Stimulated activated CD4-positive, alpha-beta T cell treated with anti-CD3 and anti-CD28 coated beads, Interleukin-2, amount 100 ng/mL, for 48 hours (primary cell): ENCODE results near the gene GPI.
"Not testable (repeated sequence)": the region's sequence is repeated elsewhere in the genome, so short reads cannot be mapped to it uniquely, and the experiment has no call there.

ENCODE experiments used
- DNase-seq, 2 donors: peaks; one replicate each; pipeline ENCODE4 v3.0.0-alpha.2; 2020

Gene GPI

DNA sequence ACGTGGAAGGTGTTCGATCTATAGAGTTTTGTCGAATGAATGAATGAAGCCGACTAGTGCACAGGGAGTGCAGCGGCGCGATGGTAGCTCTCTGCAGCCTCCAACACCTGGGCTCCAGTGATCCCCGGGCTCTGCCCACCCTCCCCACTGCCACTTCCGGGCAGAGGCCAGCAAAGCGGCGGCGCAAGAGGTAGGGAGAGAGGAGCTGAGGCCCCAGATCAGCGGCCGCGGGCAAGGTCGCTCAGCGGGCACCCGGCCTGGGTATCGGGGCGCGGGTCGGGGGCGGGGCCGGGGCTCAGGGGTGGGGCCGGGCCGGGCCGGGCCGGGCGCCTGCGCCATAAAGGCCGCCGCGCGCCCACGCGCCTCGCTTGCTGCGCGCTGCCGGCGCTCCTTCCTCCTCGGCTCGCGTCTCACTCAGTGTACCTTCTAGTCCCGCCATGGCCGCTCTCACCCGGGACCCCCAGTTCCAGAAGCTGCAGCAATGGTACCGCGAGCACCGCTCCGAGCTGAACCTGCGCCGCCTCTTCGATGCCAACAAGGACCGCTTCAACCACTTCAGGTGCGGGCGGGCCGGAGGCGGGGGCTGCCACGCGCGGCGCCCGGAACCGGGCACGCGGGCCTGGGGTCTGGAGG lies at the start of gene GPI:
Gene GPI (plus strand): TSS at position 367 of the 633 bp plus-strand sequence. CDS start 71 bp downstream, at position 438.
- DNase-seq = peak; percentile 61 to 74

DNA sequence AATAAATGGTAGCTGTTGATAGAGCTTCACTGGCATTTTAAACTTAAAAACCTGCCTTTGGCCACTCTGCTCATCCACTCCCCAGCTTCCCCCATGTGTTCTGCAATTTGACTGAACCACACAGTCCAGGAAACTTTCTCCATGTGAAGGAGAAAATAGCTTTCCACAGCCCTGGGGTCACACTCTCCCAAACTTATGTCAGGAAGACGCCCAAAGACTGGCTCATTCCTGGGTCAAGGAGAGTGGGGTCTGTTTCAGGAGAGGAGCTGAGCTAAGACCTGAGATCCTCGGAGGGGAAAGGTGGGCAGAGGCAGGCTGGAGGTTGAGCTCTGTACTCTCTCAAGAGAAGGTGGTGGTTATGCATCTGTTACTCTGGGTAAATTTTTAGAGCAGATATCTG lies 48.7 kb upstream of the GPI start:
- no peak for DNase-seq

DNA sequence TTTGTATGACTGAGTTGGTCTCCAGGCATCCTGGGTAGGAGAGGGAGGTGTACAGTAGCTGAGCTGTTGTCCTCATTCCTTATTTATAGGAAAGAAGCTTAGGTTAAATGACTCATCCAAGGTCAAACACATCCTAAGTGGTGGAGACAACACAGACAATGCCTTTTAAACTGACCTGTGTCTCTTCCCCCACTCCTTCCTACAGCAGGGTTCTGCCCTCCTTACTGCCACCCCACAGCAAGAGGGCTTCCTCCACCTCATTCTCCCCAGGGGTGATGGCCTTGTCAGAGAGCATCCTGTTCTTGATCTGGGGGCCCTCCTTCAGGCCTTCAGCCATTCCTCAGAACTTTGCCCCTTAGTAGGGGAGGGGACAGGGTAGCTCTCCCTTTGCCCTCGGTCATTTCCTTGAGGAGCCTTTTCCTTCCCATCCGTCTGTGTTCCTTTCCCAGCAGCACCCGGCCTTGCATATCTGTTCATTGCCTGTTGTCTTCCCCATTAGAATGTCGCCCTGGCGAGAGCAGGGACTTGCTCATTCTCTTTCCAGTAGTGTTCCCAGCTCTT lies 48.2 kb upstream of the GPI start:
- no peak for DNase-seq

DNA sequence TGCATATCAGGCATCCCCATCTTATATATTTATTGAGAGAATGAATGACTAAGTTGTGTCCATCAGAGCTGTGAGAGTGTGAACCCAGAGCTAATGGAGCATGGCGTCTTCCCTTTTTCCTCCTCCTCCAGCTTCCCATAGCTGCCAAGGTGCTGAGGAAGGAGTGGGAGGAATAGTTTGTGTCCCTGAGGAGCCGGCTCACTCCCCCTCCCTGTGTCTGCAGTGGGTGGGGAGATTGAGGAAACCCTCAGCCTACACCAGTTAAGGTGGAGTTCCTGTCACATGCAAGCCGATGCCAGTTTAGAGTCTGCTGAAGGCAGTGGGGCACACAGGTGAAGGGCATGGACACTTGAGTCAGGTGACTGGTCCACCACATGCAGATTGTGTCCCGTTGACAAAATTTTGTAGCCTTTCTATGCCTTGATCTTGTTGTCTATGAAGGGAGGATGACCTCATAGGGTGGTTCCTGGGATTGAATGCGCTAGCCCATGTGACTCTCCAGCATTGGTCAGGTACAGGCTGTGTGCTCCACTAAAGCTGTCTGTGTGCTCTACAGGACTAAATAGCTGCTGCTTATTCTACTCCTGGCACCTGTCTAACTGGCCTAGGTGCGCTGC lies 47.6 kb upstream of the GPI start:
- no peak for DNase-seq

DNA sequence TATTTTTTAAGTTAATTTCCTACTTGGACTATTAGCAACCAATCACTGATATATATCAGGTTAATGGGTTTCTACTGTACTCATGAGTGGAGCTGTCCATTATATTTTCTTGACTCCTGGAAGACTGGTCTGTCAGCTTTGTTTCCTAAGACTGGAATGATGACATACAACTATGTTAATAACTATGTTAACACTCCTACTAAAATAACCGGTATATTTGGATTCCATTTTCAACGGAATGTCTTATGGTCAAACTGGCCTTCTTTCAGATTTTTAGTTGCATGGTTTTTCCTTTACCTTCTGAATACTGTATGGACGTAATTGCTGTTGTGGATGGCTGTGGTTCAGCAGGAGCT lies 45.8 kb upstream of the GPI start:
- no peak for DNase-seq

DNA sequence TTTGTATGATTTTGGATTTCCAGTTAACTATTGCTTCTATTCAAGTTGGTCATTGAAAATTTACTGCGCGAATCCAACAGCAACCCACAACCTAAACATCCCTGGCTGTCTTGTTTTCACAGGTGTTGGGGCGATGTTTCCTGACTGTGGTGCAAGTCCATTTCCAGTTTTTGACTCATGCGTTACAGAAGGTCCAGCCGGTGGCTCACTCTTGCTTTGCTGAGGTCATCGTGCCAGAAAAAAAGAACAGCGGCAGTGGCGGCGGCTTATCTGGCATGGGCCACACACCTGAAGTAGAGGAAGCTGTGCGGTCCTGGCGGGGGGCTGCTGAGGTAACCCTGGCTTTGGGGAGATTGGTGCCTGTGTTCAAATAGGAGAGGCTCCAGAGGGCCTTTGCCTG lies 45.2 kb upstream of the GPI start:
- no peak for DNase-seq

DNA sequence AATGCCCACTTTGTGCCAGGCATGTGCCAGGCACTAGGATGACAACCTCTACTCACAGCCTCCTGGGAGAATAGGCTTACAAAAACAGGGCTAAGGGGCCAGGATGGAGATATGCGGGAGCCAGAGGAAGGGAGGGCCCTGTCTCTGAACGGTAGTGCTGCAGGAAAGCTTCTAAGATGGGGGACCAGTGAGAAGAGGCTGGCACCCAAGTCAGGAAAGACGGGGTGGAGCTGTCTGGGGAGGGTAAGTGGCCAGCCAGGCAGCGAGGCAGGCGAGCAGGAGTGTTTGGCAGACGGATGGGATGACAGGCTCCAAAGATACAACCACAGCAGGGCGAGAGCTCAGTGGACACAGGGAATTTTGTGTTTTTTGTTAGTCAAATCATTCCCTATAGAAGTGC lies 44.7 kb upstream of the GPI start:
- no peak for DNase-seq

DNA sequence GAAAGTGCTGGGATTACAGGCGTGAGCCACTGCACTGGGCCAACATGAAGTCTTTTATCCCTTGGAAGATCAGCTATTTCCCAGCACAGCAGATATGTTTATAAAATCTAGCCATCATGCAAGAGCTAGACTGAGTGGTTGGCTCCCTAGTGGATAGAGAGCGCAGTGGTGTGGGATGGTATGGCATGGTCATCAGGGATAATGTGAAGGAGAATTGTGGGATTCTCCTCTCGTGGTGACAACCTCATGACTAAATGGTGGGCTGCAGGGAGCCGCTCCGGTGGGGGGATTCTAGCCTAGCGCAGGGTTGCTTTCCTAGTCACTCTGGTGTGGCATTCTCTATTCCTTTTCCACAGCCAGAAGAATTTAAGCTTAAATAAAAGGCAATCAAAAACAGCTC lies 43.3 kb upstream of the GPI start:
- DNase-seq = no peak

DNA sequence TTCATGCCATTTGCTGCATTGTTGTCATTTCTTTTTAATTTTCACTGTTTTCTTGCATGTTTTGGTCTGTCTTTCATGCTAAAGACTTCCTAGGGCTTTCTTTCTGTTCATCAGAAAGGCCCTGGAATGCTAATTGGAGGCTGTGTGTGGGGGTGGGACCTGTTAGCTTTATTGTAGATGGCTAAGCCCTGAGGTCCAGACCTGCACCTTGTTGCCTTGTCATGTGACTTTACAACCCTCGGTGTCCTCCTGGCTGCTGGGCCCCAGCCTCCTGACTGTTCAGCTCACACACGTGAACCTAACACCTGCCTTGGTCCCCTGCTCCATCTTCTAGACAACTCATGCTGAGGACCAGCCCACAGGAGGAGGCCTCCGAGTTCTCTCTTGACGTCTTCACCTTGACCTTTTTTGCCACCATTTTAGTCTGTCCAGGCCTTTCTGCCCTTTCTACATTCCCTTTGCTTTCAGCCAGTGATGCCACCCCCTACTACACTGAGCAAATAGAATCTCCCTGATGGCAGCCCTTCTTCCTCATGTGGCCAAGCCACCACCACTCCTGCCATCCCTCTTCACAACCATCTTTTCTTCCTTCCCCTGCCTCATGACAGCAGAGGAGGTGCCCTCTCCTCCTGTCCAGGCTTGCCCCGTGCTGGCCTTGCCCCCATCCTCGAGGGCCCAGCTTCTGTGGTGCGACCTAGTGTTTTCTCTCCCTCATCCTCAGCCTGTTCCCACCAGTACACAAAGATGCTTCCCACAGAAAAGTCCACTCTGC lies 41.4 kb upstream of the GPI start:
- no peak for DNase-seq

DNA sequence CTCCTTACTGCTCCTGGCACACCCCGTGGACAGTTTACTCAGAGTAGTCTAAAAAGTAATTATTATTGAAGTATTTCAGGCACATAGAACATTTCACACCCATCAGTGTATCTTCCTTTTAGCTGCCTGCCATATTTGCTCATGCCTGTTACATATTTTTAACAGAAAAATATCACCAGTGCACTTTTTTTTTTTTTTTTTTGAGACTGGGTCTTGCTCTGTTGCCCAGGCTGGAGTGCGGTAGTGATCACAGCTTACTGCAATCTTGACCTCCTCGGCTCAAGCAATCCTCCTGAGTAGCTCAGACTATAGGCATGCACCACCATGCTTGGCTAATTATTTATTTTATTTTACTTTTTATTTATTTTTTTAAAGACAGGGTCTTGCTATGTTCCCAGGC lies 40.7 kb upstream of the GPI start:
- no peak for DNase-seq

DNA sequence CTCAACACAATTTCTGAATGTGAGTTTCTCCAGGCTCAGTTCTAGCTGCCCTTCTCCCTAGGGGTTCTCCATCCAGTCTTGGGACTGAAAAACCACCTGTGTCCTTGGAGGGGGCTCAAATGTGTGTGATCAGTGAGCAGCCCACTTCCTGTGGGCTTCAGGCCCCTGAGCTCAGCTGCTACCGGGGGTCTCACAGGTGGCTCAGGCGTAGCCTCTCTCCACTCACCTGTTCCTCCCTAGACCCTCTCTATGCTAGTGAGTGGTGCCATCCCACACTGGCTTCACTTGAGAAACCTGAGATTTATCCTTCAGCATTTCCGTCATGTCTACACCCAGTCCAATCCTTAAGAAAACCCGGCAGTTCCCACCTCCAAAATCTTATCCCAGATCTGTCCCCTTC lies 39.8 kb upstream of the GPI start:
- DNase-seq = no peak

DNA sequence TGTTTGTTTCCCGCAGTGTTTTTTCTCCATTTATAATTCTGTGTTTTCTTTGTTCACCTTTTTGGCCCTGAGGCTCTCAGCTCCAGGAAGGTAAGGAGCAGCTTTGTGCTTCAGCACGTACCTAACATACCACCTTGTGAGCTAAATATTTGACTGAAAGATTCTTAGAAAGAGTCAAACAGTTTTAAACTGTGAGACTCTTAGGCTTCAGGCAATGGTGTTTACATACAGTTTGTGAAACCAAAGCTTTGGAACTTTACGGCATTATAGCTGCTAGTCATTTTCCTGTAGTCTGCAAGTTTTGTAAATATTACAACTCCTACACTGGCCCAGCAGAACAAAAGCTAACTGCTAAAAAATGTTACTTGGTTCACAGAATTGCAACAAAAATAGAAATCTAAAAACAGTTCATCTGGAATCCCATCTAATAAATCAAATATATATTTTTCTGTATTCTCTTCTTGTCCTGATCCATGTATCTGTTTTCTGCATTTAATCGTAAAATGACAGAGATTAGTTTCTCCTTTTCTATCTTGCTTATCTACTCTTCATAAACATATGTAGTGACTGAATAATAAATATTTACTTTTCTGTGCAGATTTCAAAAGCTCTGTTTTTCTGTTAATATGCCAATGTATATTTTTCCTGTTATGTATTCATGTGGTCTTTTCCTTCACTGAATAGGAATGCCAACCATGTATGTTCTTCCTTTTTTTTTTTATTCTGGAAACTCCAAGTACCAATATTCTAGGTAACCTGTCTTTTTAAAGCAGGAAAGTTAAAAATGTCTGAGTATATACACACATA lies 38.8 kb upstream of the GPI start:
- no peak for DNase-seq

DNA sequence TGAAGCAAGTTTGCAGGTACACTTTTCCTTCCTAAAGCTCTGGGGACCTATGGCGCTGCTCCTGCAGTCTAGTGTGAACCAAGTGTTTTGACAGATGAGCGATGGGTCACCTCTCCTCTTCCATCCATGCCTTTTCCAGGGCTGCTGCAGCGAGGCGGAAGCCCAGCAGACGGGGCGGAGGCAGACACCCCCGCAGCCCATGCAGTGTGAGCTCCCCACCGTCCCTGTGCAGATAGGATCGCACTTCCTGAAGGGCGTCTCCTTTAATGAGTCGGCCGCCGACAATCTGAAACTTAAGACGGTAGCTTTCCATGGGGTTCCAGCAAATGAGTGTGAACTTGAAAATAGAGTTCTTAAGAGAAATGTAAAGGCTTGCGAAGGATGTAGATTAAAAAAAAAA lies 37.1 kb upstream of the GPI start:
- DNase-seq = no peak

DNA sequence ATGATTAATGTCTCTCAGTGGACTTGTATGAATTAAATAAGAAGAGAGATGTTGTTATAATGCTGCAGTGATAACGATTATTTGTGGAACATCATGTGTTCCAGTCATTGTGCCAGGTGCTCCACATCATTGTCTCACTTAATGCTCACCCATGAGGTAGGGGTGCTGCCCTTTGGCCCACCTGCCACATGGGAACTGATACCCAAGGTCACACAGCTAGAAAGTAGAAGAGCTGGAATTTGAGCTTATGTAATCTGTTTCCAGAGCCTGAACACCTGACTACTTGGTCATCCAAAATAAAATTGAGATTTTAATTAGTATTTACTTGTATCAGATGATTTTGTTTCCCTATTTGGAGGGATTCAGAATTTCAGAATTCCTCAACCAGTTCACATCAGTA lies 36.0 kb upstream of the GPI start:
- no peak for DNase-seq

DNA sequence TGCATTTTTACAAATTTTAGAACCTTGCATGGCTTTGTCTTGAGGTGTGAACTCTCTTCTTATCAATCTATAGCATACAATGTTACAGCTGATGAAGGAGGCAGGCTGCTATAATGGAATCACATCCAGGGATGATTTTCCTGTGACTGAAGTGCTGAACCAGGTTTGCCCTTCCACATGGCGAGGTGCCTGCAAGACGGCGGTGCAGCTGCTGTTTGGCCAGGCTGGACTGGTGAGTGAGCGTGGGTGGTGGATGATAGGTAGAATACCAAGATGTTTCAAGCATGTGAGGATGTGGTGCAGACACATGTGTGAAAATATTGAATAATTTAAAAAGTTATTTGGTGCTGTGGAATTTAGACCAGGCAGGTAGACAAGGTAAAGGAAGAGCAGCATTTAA lies 34.9 kb upstream of the GPI start:
- DNase-seq = no peak

DNA sequence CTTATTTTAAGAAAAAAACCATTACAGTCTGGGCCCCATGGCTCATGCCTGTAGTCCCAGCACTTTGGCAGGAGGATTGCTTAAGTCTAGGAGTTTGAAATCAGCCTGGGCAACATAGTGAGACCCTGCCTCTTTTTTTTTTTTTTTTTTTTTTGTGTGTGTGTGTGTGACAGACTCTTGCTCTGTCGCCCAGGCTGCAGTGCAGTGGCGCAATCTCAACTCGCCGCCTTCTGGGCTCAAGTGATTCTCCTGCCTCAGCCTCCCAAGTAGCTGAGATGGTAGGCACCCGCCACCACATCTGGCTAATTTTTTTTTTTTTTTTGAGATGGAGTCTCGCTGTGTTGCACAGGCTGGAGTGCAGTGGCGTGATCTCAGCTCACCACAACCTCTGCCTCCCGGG lies 34.4 kb upstream of the GPI start:
- not testable (repeated sequence) for DNase-seq

DNA sequence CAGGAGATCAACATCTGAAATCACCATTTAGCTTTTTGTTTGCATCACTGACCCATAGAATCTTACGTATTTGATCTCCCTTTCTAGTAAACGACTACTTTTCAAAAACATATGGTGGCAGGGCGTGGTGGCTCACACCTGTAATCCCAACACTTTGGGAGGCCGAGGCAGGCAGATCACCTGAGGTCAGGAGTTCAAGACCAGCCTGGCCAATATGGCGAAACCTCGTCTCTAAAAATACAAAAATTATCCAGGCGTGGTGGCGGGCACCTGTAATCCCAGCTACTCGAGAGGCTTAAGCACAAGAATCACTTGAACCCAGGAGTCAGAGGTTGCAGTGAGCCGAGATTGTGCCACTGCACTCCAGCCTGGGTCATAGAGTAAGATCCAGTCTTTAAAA lies 33.4 kb upstream of the GPI start:
- not testable (repeated sequence) for DNase-seq

DNA sequence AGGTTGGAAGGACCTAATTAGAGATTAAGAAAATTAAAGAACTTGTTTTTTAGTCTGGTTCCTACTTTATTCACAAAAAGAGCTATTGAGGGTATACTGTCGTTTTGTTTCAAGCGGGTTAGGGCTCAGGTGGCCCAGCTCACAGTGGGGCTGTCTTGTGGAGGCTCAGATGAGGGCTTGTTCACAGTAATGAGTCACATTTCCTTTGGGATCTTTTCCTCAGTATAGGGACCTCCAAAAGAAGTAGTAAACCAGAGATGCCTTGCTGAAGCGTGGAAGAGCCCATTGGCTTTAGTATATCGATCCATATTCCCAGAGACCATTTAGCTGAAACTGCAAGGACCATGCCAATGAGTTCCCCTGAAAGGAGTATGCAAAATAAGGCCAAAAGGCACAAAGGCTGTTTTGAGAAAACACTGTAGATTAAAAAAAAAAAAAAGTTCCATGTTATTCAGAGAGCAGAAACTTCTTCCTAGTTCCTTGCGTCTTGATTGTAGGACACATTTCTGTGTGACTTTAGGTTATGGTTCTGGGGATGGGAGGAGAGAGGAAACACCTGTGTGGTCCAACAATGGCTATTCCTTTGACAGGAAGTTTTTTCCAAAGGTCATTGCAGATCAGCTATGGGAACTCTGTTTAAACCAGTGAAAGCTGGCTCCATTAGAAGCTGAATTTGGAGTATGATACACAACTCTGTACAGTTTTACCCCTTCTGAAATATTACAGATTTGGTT lies 32.8 kb upstream of the GPI start:
- DNase-seq = no peak

DNA sequence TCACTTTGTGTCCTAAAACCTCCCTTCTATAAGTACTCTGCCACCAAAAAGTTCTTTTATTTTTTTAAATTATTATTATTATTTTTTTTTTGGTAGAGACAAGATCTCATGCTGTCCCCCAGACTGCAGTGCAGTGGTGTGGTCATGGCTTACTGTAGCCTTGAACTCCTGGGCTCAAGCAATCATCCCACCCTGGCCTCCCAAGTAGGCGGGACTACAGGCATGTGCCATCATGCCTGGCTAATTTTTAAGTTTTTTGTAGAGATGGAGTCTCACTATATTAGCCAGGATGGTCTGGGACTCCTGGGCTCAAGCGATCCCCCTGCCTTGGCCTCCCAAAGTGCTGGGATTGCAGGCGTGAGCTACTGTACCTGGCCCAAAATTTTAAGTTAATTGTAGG lies 29.1 kb upstream of the GPI start:
- DNase-seq = no peak

DNA sequence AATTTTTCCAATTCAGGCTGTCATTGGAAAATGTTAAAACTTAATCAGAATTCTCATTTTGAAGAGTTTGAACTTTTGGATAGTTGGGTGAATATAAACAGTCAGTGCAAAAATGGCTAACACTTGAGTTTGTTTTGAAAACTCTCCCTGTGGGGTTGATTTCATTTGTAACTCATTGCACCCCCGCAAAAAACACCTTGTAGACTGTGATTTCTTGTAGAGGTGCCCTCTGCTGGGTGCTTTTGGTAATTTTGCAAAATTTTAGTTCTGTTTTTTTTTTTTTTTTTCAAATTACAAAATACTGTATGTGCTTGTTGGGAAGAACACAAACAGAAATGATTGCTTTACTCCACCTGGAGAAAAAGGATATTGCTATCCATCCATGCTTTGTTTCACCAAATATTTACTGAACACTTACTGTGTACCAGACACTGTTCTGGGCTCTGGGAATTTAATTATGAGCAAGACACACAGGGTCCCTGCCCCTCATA lies 28.2 kb upstream of the GPI start:
- DNase-seq = peak; percentile 37 to 50

DNA sequence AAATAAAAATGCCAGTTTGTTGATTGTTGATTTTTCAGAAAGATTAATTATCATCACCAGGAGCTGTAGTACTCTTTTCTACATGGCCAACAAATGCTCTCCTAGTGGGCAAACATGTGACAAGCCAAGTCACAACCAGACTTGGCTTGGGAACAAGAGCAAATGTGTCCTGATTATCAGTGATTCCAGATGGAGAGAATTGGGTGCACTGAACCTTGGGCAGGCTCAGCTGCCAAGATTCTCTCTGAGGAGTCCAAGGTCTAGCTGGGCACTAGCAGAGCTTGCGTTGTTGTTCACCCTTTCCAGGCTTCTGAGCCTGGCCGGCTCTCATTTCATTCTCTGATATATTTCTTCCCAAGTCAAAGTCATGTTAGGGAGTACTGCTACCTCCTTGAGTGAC lies 27.3 kb upstream of the GPI start:
- DNase-seq = no peak

DNA sequence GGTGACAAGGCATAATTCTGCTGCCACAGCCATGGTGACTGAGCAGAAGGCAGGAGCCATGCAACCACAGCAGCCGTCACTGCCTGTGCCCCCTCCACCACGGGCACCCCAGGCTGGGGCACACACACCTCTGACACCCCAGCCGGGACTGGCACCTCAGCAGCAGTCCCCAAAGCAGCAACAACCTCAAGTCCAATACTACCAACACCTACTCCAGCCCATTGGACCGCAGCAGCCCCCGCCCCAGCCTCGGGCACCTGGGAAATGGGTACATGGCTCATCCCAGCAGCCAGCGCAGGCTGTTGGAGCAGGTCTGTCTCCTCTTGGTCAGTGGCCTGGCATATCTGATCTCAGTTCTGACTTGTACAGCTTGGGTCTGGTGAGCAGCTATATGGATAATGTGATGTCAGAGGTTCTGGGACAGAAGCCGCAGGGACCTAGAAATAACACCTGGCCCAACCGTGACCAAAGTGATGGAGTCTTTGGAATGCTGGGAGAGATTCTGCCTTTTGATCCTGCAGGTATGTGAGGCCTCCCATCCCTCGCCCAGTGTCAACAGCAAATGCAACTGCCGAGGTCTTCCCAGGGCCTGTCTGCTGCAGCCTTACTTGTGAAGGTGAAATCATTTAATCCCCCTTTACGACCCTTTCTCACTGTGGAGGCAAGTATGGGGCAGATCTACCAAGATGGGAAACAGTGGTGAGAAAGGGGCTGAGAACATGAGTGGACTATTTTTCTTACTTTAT lies 22.9 kb upstream of the GPI start:
- DNase-seq = no peak
